Smooth muscle cell of the brain vasculature (primary cell): Measurements from ENCODE around the gene CD47.

Experiments used
- DNase-seq: peaks from one replicate; pipeline ENCODE4 v3.0.0-alpha.2; 2012; ENCODE audit warnings: low read depth, low spot score

The CD47 gene

GRCh38 chr3:108091498-108092250, 843 bp upstream of the CD47 start:
- no peak for DNase-seq

DNA sequence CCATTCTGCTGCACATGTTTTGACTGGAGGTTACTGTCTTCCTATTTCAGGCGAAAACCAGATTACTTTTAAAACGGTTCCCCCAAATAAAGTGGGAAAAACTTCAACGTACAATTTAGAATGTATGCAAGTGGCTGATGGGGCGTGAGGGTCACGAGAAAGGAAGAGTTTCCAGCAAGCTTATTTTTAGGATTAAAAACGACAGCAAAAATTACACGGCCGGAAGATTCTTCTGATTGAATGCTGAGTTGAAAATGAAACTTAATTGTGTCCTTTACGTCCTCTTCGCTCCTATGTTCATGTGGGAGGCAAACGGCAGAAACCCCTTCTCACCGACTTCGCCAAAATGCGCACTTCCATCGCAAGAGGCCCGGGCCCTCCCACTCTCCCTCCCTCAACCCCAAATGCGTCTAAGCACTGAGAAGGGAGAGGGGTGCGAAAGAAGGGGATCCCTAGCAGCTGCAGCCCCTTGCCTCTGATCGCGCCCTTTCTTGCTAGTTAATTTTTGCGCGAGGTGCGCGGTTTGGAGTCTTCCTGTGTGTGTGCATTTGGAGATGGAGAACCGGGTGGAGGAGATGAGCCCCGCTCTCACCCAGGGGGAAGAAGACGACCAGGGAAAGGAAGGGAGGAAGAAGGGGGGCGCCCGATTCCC, 656 bp downstream of the CD47 start:
- DNase-seq, result peak; percentile 20

DNA sequence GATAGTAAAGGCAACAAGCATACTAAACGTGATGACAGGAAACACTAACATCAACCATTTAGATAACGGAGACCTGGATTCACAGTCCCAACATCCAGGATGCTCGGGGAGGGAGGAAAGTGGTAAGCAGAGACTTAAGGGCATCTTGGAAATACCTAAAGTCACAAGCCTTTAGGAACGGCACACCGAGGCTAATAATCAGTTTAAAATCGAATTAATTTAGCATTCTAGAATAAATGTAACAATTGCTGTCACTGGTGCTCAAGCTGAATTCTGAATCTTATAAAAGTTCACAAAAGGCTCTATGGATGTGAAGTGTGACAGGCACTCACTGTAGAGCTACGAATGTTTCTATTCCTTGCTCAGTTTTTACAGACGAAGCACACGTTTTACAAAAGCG, 1.3 kb downstream of the CD47 start:
- no peak for DNase-seq

DNA sequence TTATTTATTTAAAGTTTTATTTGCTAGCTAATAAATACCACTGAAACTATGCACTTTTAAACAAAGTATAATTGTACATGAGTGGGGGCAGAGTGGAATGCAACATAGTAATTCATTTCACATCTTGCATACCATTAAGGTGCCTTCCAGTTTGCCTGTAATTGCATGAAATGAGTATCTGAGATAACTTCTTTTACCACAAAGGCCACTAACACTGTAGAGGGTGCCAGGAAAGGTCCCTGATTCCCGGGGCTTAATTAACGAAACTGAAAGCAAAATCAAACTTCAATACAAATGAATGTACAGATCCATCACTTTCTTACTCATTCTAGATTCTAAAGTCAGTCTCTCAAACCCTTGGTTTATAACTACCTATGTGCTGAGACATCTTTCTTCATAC, 2.1 kb downstream of the CD47 start:
- DNase-seq, result no peak

DNA sequence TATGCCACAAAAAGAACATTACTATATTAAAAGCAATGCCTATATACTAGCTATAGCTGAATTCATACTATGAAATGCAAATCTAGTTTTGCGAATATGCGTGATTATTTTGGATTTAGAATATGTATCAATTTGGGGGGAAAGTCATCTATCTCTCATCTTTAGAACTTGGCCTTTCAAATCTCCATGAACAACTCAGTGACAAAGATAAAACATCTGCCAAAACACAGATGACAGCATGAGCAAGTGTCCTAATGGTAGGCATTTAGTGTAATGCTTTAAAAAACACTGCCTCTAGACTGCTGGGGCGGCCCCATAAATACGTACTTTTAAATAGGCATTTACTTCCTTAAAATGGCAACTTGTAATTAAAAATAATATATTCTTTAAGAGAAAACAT, 2.7 kb downstream of the CD47 start:
- DNase-seq, result no peak

DNA sequence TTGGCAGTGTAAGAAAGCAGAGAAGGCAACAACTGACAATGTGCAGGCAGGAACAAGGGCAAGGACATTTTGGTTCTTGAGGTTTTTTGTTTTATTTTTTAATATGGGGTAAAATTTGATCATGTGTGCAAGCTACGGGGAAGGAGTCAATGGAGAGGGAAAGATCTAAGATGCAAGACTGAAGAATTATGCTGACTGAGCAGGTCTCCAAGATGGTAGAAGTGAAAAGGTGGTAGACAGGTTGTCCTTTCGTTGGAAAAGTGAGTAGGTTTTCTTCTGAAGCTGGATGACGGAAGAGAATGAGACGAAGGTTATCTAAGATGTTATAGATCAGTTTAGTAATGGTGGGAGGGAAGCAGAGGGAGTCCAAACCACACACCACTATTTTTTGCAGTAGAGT, 4.2 kb downstream of the CD47 start:
- no peak for DNase-seq

DNA sequence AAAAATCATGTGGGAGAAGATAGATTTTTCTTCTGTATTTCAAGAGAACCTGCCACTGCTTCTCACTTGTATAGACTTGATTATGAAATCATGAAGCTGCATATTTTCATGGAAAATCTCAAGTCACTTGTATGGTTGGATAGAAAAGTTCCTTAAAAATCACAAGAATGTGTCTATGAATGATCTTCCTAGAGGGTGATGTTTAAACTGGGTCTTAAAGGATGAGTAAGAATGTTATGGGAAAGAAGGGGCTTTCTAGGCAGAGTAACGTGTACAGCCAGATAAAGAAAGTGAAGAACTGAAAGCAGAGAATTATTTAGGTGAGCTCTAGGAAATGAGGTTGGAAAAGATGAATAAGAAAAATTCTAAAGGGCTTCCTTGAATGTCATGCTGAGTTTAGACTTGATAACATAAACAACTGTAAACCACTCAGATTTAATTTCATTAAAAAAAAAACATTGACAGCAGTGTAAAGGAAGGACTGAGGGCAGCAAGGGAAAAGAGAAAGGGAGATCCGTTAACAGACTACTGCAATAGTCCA, 5.0 kb downstream of the CD47 start:
- no peak for DNase-seq

DNA sequence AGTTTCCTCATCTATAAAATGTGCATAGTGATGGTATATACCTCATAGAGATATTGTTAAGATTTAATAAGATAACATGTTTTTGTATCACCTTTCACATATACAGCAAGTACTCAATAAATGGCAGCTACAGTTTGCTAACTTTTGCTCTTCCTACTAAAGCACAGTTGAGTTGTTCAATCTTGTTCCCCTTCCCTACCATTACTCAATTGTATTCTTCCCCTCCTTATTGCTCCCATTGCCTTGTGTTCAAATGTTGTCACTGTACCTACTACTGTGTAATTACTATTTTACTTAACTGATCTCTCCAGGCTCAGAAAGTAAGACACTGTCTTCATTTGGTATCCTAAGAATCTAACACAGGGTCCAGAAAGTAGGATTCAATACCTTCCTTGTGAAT, 5.5 kb downstream of the CD47 start:
- DNase-seq, result no peak

- no peak for DNase-seq
Measured at GRCh38 chr3:108079877-108080276, 11.0 kb downstream of the CD47 start.

DNA sequence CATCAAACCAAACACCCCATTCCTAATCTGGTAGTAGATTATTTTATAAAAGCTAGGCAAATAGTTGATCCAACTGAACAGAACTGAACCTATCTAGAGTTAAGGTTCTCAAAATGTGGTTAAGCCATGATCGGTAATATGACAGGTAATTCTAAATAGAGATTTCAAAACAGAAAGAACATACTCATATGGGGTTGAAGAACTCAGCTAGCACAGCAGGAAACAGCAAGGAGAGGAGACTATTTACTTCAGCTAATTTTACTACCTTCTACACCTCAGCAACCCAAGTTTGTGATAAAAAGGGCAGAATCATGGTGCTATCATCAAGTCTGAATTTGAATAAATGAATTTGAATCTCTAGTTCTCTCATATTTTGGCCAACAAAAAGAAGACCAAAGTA, 11.8 kb downstream of the CD47 start:
- no peak for DNase-seq

DNA sequence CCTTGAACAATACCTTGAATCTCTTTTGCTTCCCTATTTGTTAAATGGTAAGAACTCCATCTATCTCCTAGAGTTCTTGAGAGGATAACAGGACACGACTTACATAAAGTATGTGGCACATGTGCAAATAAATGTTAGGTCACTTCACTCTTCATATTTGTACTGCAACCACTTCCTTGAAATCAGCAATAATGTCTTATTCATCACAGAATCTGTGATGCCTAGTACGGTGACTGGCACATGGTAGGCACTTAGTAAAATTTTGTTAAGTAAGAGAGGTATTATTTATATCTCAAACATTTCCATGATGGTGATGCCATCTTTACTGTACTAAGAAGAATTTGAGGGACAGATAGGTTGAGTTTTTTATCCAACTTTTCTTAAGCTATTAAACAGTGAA, 14.3 kb downstream of the CD47 start:
- DNase-seq, result no peak

- DNase-seq, result no peak
Measured at GRCh38 chr3:108073764-108074431, 16.9 kb downstream of the CD47 start.

GRCh38 chr3:108071368-108071767, 19.5 kb downstream of the CD47 start:
- DNase-seq, result no peak

DNA sequence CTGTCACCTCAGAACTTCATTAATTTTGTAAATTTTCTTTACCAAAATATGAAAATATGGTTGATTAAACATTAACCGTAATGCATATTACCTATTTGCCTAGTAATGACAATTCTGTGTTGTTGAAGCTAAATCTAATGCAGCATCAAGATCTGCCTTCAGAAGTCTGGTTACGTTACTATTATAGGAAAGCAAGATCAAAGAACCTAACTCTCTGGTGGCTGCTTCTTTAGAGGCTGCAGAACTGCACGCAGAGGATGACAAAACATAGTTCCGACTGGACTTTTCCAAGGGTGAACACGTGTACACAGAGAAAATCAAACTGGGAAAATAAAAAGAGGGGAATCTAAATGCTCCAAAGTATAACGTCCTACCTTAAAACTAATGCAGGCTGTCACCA, 20.5 kb downstream of the CD47 start:
- no peak for DNase-seq

- no peak for DNase-seq
Measured at GRCh38 chr3:108067768-108068167, 23.1 kb downstream of the CD47 start.

GRCh38 chr3:108065096-108065495, 25.7 kb downstream of the CD47 start:
- no peak for DNase-seq

DNA sequence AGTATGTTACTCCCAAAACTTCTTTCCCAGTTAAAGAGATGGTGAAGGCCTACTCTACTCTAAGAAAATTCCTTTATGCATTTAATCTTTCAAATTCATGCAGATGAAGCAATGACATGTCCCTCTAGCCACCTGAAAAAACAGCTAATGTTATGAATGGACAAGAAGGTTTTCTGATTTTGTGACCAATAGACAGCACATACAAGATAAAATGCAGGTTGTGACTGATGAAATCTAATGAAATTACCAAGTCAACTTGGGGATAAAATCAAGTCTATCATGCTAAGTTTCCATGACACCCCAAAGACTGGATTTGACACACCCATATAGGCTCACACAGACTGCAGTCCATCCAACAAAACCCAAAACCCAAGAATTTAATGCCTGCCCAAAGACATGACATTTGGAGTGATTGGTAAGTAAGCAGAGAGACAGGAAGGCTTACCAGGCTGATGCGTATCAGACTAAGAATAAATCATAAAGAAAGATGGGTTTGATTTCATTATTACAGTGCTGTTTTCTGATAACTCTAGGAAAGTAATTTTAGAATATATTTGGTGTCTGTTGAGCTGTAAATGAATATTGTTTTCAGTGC, 26.4 kb downstream of the CD47 start:
- no peak for DNase-seq

DNA sequence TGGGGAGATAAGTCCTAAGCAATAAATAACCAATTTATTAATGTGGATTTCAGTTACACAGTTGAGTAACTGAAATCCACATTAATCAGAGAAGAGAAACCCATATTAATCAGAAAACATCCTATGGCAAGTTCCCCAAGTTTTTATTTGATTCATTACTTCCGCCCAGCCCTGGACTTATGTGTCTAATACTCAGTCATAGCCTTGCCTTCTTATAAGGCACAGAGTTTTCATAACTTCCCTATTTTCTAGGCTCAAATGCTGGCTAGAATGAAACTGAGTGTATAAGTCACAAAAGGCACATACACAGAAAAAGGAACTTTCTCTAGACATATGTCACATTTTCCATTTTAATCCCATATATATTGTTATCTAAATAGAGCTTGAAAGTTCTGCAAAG, 28.8 kb downstream of the CD47 start:
- no peak for DNase-seq

DNA sequence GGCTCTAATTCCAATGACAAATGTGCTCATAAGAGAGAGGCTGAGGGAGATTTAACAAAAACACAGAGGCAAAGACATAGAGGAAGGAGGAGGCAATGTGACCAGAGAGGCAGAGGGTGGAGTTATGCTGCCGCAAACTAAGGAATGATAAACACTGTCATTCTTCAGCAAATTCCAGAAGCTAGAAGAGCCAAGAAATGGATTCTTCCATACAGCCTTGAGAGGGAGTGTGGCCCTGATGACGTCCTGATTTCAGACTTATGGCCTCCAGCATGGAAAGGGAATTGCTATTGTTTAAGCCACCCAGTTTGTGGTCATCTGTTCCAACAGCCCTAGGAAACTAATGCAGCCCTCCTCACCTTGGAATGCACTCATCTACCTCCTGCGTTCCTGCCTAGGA, 30.5 kb downstream of the CD47 start:
- DNase-seq, result no peak

DNA sequence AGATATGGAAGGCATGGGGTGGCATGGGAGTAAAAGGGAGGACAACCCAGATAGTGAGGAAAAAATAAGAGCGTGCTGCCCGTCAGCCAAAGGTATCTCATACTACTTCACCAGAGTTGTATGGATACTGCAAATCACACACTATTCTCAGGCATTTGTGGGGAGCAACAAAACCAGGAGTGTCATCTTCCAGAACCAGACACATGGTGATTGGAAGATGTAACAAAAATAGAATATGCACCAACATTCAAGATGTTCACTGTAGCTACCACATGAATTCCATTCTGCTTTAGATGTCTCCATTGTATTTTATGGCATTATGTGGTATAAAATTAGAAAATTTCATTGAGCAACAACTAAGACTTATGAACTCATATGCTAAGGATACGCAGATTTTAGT, 34.9 kb downstream of the CD47 start:
- no peak for DNase-seq

DNA sequence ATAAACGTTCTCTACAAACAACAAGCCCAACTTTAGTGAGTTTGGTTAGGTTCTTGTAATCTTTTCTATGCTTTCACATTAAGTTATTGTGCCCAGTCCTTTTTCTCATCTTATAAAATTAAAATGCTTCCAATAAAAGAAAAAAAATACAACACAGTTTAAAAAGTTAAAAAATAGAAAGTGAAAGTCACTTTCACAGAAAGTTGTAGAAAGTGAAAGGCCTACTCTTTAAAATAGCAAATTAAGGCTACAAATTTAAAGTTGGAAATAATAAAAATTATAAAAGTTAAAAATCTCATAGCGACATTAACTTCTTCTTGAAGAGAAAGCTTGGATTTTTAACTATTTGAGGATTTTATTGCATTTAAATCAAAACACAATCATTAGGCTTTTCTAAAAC, 35.9 kb downstream of the CD47 start:
- no peak for DNase-seq

DNA sequence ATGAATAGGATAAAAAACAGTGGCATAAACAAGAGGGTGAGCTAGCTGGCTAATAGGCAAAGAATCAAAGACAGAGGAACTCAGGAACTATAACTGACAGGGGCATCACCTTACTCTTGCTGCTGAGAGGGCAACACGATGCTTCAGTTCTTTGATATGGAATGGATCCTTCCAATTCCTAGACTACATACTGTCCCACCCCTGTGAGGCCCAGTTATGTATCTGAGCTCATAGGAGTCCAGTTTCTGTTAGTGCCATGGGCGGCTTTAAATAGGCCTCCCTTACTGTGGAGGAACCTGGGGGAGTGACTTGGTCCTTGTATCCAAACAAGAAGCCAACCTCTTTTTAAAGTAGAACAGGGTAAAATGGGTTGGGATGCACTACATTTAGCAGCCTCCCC, 37.3 kb downstream of the CD47 start:
- no peak for DNase-seq
